ENCODE measurements around the gene PATJ.
"Not testable (repeated sequence)": the region's sequence is repeated elsewhere in the genome, so short reads cannot be mapped to it uniquely, and the experiment has no call there.

The PATJ gene

GRCh38 chr1:61748566-61748965, 6.3 kb downstream of the PATJ start:
- no peak for DNase-seq (ENCODE audit: low spot score)

- no peak for DNase-seq (ENCODE audit: low spot score)
These were observed 7.3 kb downstream of the PATJ start for GRCh38 chr1:61749574-61749973.

- DNase-seq (ENCODE audit: low spot score) = no peak
These were observed 10.7 kb downstream of the PATJ start for GRCh38 chr1:61752921-61753389.

- DNase-seq (ENCODE audit: low spot score) = no peak
These were observed 11.8 kb downstream of the PATJ start for GRCh38 chr1:61753998-61754508.

- DNase-seq (ENCODE audit: low spot score) = no peak
These were observed 12.3 kb downstream of the PATJ start for GRCh38 chr1:61754545-61754944.

- no peak for DNase-seq (ENCODE audit: low spot score)
These were observed 14.5 kb downstream of the PATJ start for GRCh38 chr1:61756773-61757172.

- no peak for DNase-seq (ENCODE audit: low spot score)
These were observed 15.7 kb downstream of the PATJ start for GRCh38 chr1:61757950-61758349.

GRCh38 chr1:61770131-61770530, 27.9 kb downstream of the PATJ start:
- no peak for DNase-seq (ENCODE audit: low spot score)

GRCh38 chr1:61776091-61776490, 33.8 kb downstream of the PATJ start:
- DNase-seq (ENCODE audit: low spot score) = no peak

- DNase-seq (ENCODE audit: low spot score) = no peak
These were observed 37.0 kb downstream of the PATJ start for GRCh38 chr1:61779231-61779630.

- no peak for DNase-seq (ENCODE audit: low spot score)
These were observed 38.9 kb downstream of the PATJ start for GRCh38 chr1:61781151-61781550.

GRCh38 chr1:61782771-61783170, 40.5 kb downstream of the PATJ start:
- DNase-seq (ENCODE audit: low spot score) = no peak

GRCh38 chr1:61784726-61785125, 42.4 kb downstream of the PATJ start:
- no peak for DNase-seq (ENCODE audit: low spot score)

GRCh38 chr1:61790837-61791236, 48.6 kb downstream of the PATJ start:
- no peak for DNase-seq (ENCODE audit: low spot score)

GRCh38 chr1:61797045-61797755, 54.9 kb downstream of the PATJ start:
- no peak for DNase-seq (ENCODE audit: low spot score)

- DNase-seq (ENCODE audit: low spot score) = not testable (repeated sequence)
These were observed 58.8 kb downstream of the PATJ start for GRCh38 chr1:61801047-61801446.

- DNase-seq (ENCODE audit: low spot score) = no peak
These were observed 65.4 kb downstream of the PATJ start for GRCh38 chr1:61807606-61808140.

- no peak for DNase-seq (ENCODE audit: low spot score)
These were observed 66.0 kb downstream of the PATJ start for GRCh38 chr1:61808321-61808720.

GRCh38 chr1:61808968-61809367, 66.7 kb downstream of the PATJ start:
- no peak for DNase-seq (ENCODE audit: low spot score)

- no peak for DNase-seq (ENCODE audit: low spot score)
These were observed 70.6 kb downstream of the PATJ start for GRCh38 chr1:61812916-61813315.

GRCh38 chr1:61816191-61816590, 73.9 kb downstream of the PATJ start:
- DNase-seq (ENCODE audit: low spot score) = no peak

GRCh38 chr1:61818992-61819391, 76.7 kb downstream of the PATJ start:
- DNase-seq (ENCODE audit: low spot score) = no peak

GRCh38 chr1:61819421-61819820, 77.1 kb downstream of the PATJ start:
- no peak for DNase-seq (ENCODE audit: low spot score)

- DNase-seq (ENCODE audit: low spot score) = no peak
These were observed 83.1 kb downstream of the PATJ start for GRCh38 chr1:61825393-61825792.
